Measurements from ENCODE around the gene EID2B. TPM values are rescaled to one million over a fixed set of nuclear protein-coding genes. Genes with fewer than 3 reads are reported as not detected.

The EID2B gene
- total RNA-seq, 2 donors from 2014 or later = 4.3 to 4.5 TPM

GRCh38 chr19:39506598-39506943 lies 26.1 kb downstream of the EID2B start:
- Mint-ChIP-seq H3K27ac (no peak overlapping the region), H3K9me3 (no peaks in the 10 kb centered on the region), H3K4me1 (ENCODE audit: low read depth) (peaks cover 25% of the 10 kb centered on the region), H3K4me3 (peak overlapping the region; percentile 57 to 70), H3K27me3 (ENCODE audit: low read depth) (peaks cover 62% of the 10 kb centered on the region), H3K36me3 (ENCODE audit: insufficient read depth in 2 of 2) (peaks cover 0 to 8% of the 10 kb centered on the region in 2 donors)
- no peak for ATAC-seq (replicated peaks in 1 of 2)
- DNase-seq = no peak

- H3K27ac Mint-ChIP-seq = no peak overlapping the region
- DNase-seq (peak; percentile 82 to 90), ATAC-seq (replicated peaks in 1 of 2) (peak; percentile 56 to 61)
- peaks cover 0 to 6% of the 10 kb centered on the region in 2 donors for H3K36me3 Mint-ChIP-seq (ENCODE audit: insufficient read depth in 2 of 2)
- peaks cover 38% of the 10 kb centered on the region for H3K4me1 Mint-ChIP-seq (ENCODE audit: low read depth)
- H3K4me3 Mint-ChIP-seq = peak overlapping the region in 1 of 2 donors; percentile 27
- H3K27me3 Mint-ChIP-seq (ENCODE audit: low read depth) = peaks cover 81% of the 10 kb centered on the region
- H3K9me3 Mint-ChIP-seq = no peaks in the 10 kb centered on the region
These were observed 29.8 kb downstream of the EID2B start for GRCh38 chr19:39502640-39503417.

GRCh38 chr19:39501340-39501739 lies 31.3 kb downstream of the EID2B start:
- Mint-ChIP-seq H3K4me1 (ENCODE audit: low read depth) (peaks cover 32% of the 10 kb centered on the region), H3K4me3 (no peak overlapping the region), H3K36me3 (ENCODE audit: insufficient read depth in 2 of 2) (peaks cover 0 to 5% of the 10 kb centered on the region in 2 donors), H3K27me3 (ENCODE audit: low read depth) (peaks cover 83% of the 10 kb centered on the region), H3K9me3 (no peaks in the 10 kb centered on the region), H3K27ac (no peak overlapping the region)
- ATAC-seq (replicated peaks in 1 of 2) = no peak
- no peak for DNase-seq

- Mint-ChIP-seq H3K27me3 (ENCODE audit: low read depth) (peaks cover 83% of the 10 kb centered on the region), H3K4me1 (ENCODE audit: low read depth) (peaks cover 30% of the 10 kb centered on the region), H3K27ac (no peak overlapping the region), H3K9me3 (no peaks in the 10 kb centered on the region), H3K4me3 (no peak overlapping the region), H3K36me3 (ENCODE audit: insufficient read depth in 2 of 2) (peaks cover 0 to under 1% of the 10 kb centered on the region in 2 donors)
- DNase-seq (no peak), ATAC-seq (replicated peaks in 1 of 2) (no peak)
These were observed 32.1 kb downstream of the EID2B start for GRCh38 chr19:39500543-39500942.

GRCh38 chr19:39499932-39500331 lies 32.7 kb downstream of the EID2B start:
- DNase-seq (no peak), ATAC-seq (replicated peaks in 1 of 2) (no peak)
- no peaks in the 10 kb centered on the region for H3K9me3 Mint-ChIP-seq
- no peak overlapping the region for H3K27ac Mint-ChIP-seq
- no peaks in the 10 kb centered on the region for H3K36me3 Mint-ChIP-seq (ENCODE audit: insufficient read depth in 2 of 2)
- H3K4me3 Mint-ChIP-seq = peak overlapping the region; percentile 77 to 83
- peaks cover 80% of the 10 kb centered on the region for H3K27me3 Mint-ChIP-seq (ENCODE audit: low read depth)
- peaks cover 30% of the 10 kb centered on the region for H3K4me1 Mint-ChIP-seq (ENCODE audit: low read depth)

GRCh38 chr19:39498798-39499642 lies 33.6 kb downstream of the EID2B start, which contains the start of gene DLL3:
TSS of gene DLL3 (plus strand) at chr19:39498947. CDS start at chr19:39498975, 28 bp downstream.
- H3K4me1 Mint-ChIP-seq (ENCODE audit: low read depth) = peaks cover 30% of the 10 kb centered on the region
- peaks cover 71% of the 10 kb centered on the region for H3K27me3 Mint-ChIP-seq (ENCODE audit: low read depth)
- no peaks in the 10 kb centered on the region for H3K36me3 Mint-ChIP-seq (ENCODE audit: insufficient read depth in 2 of 2)
- peak; percentile 30 to 35 for DNase-seq
- peak within 1 kb of the TSS; percentile 77 to 83 for H3K4me3 Mint-ChIP-seq
- H3K9me3 Mint-ChIP-seq = no peaks in the 10 kb centered on the region
- peak; percentile 29 to 34 for ATAC-seq (replicated peaks in 1 of 2)
- H3K27ac Mint-ChIP-seq = no peak within 1 kb of the TSS

- Mint-ChIP-seq H3K4me1 (ENCODE audit: low read depth) (peaks cover 26% of the 10 kb centered on the region), H3K4me3 (peak overlapping the region; percentile 62 to 74), H3K27me3 (ENCODE audit: low read depth) (peaks cover 62% of the 10 kb centered on the region), H3K9me3 (no peaks in the 10 kb centered on the region), H3K36me3 (ENCODE audit: insufficient read depth in 2 of 2) (no peaks in the 10 kb centered on the region), H3K27ac (no peak overlapping the region)
- ATAC-seq (replicated peaks in 1 of 2) = peak; percentile 52 to 70
- DNase-seq = peak; percentile 48 to 65
These were observed 34.5 kb downstream of the EID2B start for GRCh38 chr19:39497996-39498797.

- H3K36me3 Mint-ChIP-seq (ENCODE audit: insufficient read depth in 2 of 2) = no peaks in the 10 kb centered on the region
- no peak for DNase-seq
- no peak overlapping the region for H3K27ac Mint-ChIP-seq
- peak overlapping the region; percentile 62 to 74 for H3K4me3 Mint-ChIP-seq
- H3K4me1 Mint-ChIP-seq (ENCODE audit: low read depth) = peaks cover 22% of the 10 kb centered on the region
- no peaks in the 10 kb centered on the region for H3K9me3 Mint-ChIP-seq
- no peak for ATAC-seq (replicated peaks in 1 of 2)
- peaks cover 59% of the 10 kb centered on the region for H3K27me3 Mint-ChIP-seq (ENCODE audit: low read depth)
These were observed 35.0 kb downstream of the EID2B start for GRCh38 chr19:39497701-39497995.

- no peak overlapping the region for H3K4me3 Mint-ChIP-seq
- no peak for DNase-seq
- H3K9me3 Mint-ChIP-seq = no peaks in the 10 kb centered on the region
- H3K36me3 Mint-ChIP-seq (ENCODE audit: insufficient read depth in 2 of 2) = no peaks in the 10 kb centered on the region
- H3K27me3 Mint-ChIP-seq (ENCODE audit: low read depth) = peaks cover 50% of the 10 kb centered on the region
- peaks cover 22% of the 10 kb centered on the region for H3K4me1 Mint-ChIP-seq (ENCODE audit: low read depth)
- no peak for ATAC-seq (replicated peaks in 1 of 2)
- no peak overlapping the region for H3K27ac Mint-ChIP-seq
These were observed 36.6 kb downstream of the EID2B start for GRCh38 chr19:39496063-39496462.

GRCh38 chr19:39494661-39495060 lies 38.0 kb downstream of the EID2B start:
- ATAC-seq (replicated peaks in 1 of 2) (no peak), DNase-seq (no peak)
- Mint-ChIP-seq H3K36me3 (ENCODE audit: insufficient read depth in 2 of 2) (peaks cover 0 to 2% of the 10 kb centered on the region in 2 donors), H3K27me3 (ENCODE audit: low read depth) (peaks cover 36% of the 10 kb centered on the region), H3K4me1 (ENCODE audit: low read depth) (peaks cover 19% of the 10 kb centered on the region), H3K4me3 (no peak overlapping the region), H3K27ac (no peak overlapping the region), H3K9me3 (no peaks in the 10 kb centered on the region)

- ATAC-seq (replicated peaks in 1 of 2) = no peak
- DNase-seq = no peak
- peaks cover 4% of the 10 kb centered on the region for H3K4me1 Mint-ChIP-seq (ENCODE audit: low read depth)
- H3K27me3 Mint-ChIP-seq (ENCODE audit: low read depth) = peaks cover 21% of the 10 kb centered on the region
- no peak overlapping the region for H3K4me3 Mint-ChIP-seq
- no peaks in the 10 kb centered on the region for H3K9me3 Mint-ChIP-seq
- H3K27ac Mint-ChIP-seq = no peak overlapping the region
- H3K36me3 Mint-ChIP-seq (ENCODE audit: insufficient read depth in 2 of 2) = peaks cover 2 to 9% of the 10 kb centered on the region in 2 donors
These were observed 39.9 kb downstream of the EID2B start for GRCh38 chr19:39492788-39493187.

GRCh38 chr19:39492225-39492624 lies 40.4 kb downstream of the EID2B start:
- H3K27ac Mint-ChIP-seq = no peak overlapping the region
- H3K27me3 Mint-ChIP-seq (ENCODE audit: low read depth) = peaks cover 15% of the 10 kb centered on the region
- H3K9me3 Mint-ChIP-seq = no peaks in the 10 kb centered on the region
- H3K4me1 Mint-ChIP-seq (ENCODE audit: low read depth) = no peaks in the 10 kb centered on the region
- H3K4me3 Mint-ChIP-seq = no peak overlapping the region
- peaks cover 2 to 10% of the 10 kb centered on the region in 2 donors for H3K36me3 Mint-ChIP-seq (ENCODE audit: insufficient read depth in 2 of 2)
- ATAC-seq (replicated peaks in 1 of 2) = no peak
- no peak for DNase-seq

GRCh38 chr19:39489756-39490155 lies 42.9 kb downstream of the EID2B start:
- no peaks in the 10 kb centered on the region for H3K9me3 Mint-ChIP-seq
- DNase-seq = no peak
- no peaks in the 10 kb centered on the region for H3K4me1 Mint-ChIP-seq (ENCODE audit: low read depth)
- H3K4me3 Mint-ChIP-seq = no peak overlapping the region
- no peaks in the 10 kb centered on the region for H3K27me3 Mint-ChIP-seq (ENCODE audit: low read depth)
- peaks cover 2 to 15% of the 10 kb centered on the region in 2 donors for H3K36me3 Mint-ChIP-seq (ENCODE audit: insufficient read depth in 2 of 2)
- H3K27ac Mint-ChIP-seq = no peak overlapping the region
- ATAC-seq (replicated peaks in 1 of 2) = no peak
